Measurements from ENCODE around the gene PLEKHA8. TPM values are rescaled to one million over a fixed set of nuclear protein-coding genes. Genes with fewer than 3 reads are reported as not detected.

Gene PLEKHA8
- total and polyA plus RNA-seq, 2 of the 8 experiments (the other 6 are each of a cell fraction or from before 2014, with no cell fraction given) = 10.7 to 44.0 TPM

DNA sequence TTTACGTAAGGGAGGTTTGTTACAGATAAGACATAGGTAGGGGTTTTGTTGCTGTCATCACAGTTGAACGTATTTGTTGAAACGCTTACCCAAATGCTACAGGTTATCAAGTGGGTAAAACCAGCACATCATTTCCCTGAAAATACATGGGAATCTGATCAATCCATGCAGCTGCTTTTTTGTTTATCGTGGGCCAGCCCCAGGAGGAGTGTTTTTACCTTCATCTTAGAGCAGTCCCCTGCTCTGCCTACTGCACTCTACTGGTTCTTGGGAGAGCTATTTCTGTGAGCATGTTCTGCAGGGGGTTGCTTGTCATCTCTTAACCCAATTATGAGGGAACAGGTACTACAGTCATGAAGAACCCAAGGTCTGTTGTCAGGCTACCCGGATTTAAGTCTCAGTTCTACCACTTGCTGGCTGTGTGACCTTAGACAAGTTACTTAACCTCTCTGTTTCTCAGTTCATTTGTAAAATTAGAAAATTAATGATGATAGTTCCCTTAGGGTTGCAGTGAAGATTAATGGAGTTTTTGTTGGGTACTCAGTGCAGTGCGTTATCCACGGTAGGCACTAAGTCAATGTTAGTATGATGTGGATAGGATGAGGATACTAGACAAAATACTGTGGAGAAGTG lies 121.5 kb downstream of the PLEKHA8 start:
- DNase-seq (ENCODE audit: low read depth in 1 of 2, low spot score in 2 of 2) (no peak), FAIRE-seq (no peak)
- Histone ChIP-seq H3K4me2 (ENCODE audit: insufficient read depth in 1 of 2, low read depth in 2 of 2, low read length in 2 of 2) (no peak overlapping the region), H3K9me3 (ENCODE audit: insufficient read depth in 2 of 2, low read depth in 1 of 2, low read length in 1 of 2) (no peaks in the 10 kb centered on the region), H3K4ac (replicated peaks; ENCODE audit: insufficient read length, low read depth, low read length) (no peak overlapping the region), H3K79me2 (ENCODE audit: control insufficient read depth in 1 of 2, insufficient read depth in 2 of 2, low read length in 2 of 2) (no peaks in the 10 kb centered on the region), H3K23me2 (ENCODE audit: low read depth, low read length) (no peaks in the 10 kb centered on the region), H4K5ac (ENCODE audit: insufficient read length, low read depth, low read length) (no peak overlapping the region), H4K8ac (ENCODE audit: extremely low read depth, insufficient read depth, low read length) (no peak overlapping the region), H4K91ac (replicated peaks; ENCODE audit: insufficient read length, low read length) (no peak overlapping the region), H2BK120ac (replicated peaks; ENCODE audit: low read depth, low read length) (no peak overlapping the region), H3K4me3 (ENCODE audit: extremely low read depth in 1 of 4, insufficient read depth in 2 of 4, low read depth in 3 of 4, low read length in 4 of 4) (no peak overlapping the region), H3K9ac (replicated peaks in 1 of 4; ENCODE audit: extremely low read depth in 1 of 4, low read depth in 3 of 4, low read length in 3 of 4) (no peak overlapping the region), H3K27me3 (replicated peaks in 1 of 4; ENCODE audit: control insufficient read depth in 3 of 4, extremely low read depth in 1 of 4, insufficient read depth in 3 of 4, low read length in 3 of 4) (no peaks in the 10 kb centered on the region; a peak in 1 of 7 replicates), H2BK15ac (ENCODE audit: low read length) (no peak overlapping the region), H3K18ac (ENCODE audit: extremely low read depth, low read length) (no peak overlapping the region), H2BK12ac (ENCODE audit: low read depth, low read length) (no peak overlapping the region), H3K23ac (ENCODE audit: insufficient read length) (no peak overlapping the region), H2BK20ac (ENCODE audit: low read length) (no peak overlapping the region), H2BK5ac (ENCODE audit: low read depth, low read length) (no peak overlapping the region), H3K27ac (ENCODE audit: low read depth, low read length) (no peak overlapping the region), H2AFZ (ENCODE audit: low read length) (no peak overlapping the region), H2AK5ac (ENCODE audit: low read depth, low read length) (no peak overlapping the region), H3K36me3 (ENCODE audit: control insufficient read depth in 2 of 4, insufficient read depth in 4 of 4, low read length in 3 of 4) (no peaks in the 10 kb centered on the region), H4K20me1 (replicated peaks in 1 of 2; ENCODE audit: control insufficient read depth in 1 of 2, insufficient read depth in 2 of 2, low read length in 2 of 2) (no peaks in the 10 kb centered on the region), H3K79me1 (ENCODE audit: low read depth, low read length) (no peaks in the 10 kb centered on the region), H3K56ac (replicated peaks; ENCODE audit: insufficient read length, low read depth, low read length) (no peak overlapping the region), H3K4me1 (replicated peaks in 1 of 4; ENCODE audit: control insufficient read depth in 3 of 4, insufficient read depth in 4 of 4, low read length in 3 of 4) (peaks cover 0 to 3% (median 1%) of the 10 kb centered on the region in 4 experiments; a peak in 3 of 7 replicates), H3K14ac (ENCODE audit: insufficient read length) (no peak overlapping the region)
- ChIA-PET POLR2A (ENCODE audit: partially characterized antibody) (no interaction called here), CTCF (ENCODE audit: partially characterized antibody) (no interaction called here)
- 95% methylated on average over 7 of the region's 7 CpGs; no CpG with 5 or more reads in 1 of the 2 experiments for WGBS, 2 experiments (ENCODE audit: extremely low coverage in 1 of 2, insufficient coverage in 1 of 2, insufficient read length in 1 of 2, insufficient replicate concordance in 2 of 2, low coverage in 1 of 2, low lambda C conversion rate in 2 of 2, missing lambda C conversion rate in 1 of 2)
- peak; percentile 83; the same call in 1 of the 2 replicates for TF ChIP-seq KDM1A (IDR thresholded peaks at IDR 0.05; ENCODE audit: borderline replicate concordance, low read length)
- no peak for TF ChIP-seq TAF1 (IDR thresholded peaks at IDR 0.05; ENCODE audit: low read depth, low read length)
- TF ChIP-seq HDAC2 (IDR thresholded peaks at IDR 0.05; ENCODE audit: borderline replicate concordance in 1 of 2, low read depth in 2 of 2, low read length in 2 of 2) = peak in 1 of 2 experiments; percentile 53; a peak in 1 of 4 replicates
